H1 (cell line): ENCODE measurements around the gene DNASE2B.

Experiments
- CHD2 ChIP-seq: IDR thresholded peaks from 2 replicates; pipeline ENCODE4 v1.6.1; 2012; ENCODE audit warnings: low read length, improper control_type of control experiment
- SUZ12 ChIP-seq: fragments of 200-600 bp; sonication (generic); IDR thresholded peaks from 2 replicates; pipeline ENCODE4 v1.6.1; 2012; ENCODE audit warnings: mild to moderate bottlenecking, inconsistent platforms, low read length, moderate library complexity, mixed read lengths
- ZNF274 ChIP-seq: IDR thresholded peaks from 2 replicates; pipeline ENCODE4 v1.7.0; 2012; ENCODE audit warnings: low read length, borderline replicate concordance; ENCODE audit errors: extremely low read depth
- TF ChIP-seq, protein P1 (sequence below), 3 experiments: IDR thresholded peaks; 1 replicate in 2 of 3; 2 replicates in 1 of 3; pipeline versions ENCODE4 v1.5.1 to v1.6.1; 2011; ENCODE audit warnings: low read length in 3 of 3, mild to moderate bottlenecking in 3 of 3, inconsistent platforms in 2 of 3, low read depth in 1 of 3, moderate library complexity in 1 of 3; ENCODE audit not compliant: insufficient read depth in 1 of 3; ENCODE audit errors: control extremely low read depth in 1 of 3
- TF ChIP-seq, protein P2 (sequence below): IDR thresholded peaks from 2 replicates; pipeline ENCODE4 v1.6.1; 2011; ENCODE audit warnings: low read length, improper control_type of control experiment

DNA sequence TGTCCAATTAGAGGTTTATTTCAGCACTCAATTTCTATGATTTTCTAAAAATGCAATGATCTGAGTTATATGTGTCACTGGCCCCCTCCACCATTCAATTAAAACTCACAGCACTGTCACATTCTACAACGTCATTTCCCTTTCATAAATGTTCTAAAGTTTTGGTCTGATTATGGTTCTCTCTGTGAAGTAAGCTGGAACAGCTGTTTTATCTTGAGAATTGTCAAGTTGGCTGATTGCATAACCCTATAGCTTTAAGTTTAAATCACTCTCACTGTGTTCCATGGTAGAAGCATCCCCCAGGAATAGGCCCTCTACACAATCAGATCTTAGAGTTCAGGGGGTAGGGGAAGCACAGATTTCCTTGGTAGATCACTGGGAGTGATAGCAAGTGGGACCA, 41.4 kb upstream of the DNASE2B start:
- TF ChIP-seq SUZ12 (no peak), ZNF274 (no peak), CHD2 (no peak)
- TF ChIP-seq, protein P1, sequence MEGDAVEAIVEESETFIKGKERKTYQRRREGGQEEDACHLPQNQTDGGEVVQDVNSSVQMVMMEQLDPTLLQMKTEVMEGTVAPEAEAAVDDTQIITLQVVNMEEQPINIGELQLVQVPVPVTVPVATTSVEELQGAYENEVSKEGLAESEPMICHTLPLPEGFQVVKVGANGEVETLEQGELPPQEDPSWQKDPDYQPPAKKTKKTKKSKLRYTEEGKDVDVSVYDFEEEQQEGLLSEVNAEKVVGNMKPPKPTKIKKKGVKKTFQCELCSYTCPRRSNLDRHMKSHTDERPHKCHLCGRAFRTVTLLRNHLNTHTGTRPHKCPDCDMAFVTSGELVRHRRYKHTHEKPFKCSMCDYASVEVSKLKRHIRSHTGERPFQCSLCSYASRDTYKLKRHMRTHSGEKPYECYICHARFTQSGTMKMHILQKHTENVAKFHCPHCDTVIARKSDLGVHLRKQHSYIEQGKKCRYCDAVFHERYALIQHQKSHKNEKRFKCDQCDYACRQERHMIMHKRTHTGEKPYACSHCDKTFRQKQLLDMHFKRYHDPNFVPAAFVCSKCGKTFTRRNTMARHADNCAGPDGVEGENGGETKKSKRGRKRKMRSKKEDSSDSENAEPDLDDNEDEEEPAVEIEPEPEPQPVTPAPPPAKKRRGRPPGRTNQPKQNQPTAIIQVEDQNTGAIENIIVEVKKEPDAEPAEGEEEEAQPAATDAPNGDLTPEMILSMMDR (IDR thresholded peaks at IDR 0.05; ENCODE audit: control extremely low read depth in 1 of 3, insufficient read depth in 1 of 3, low read depth in 1 of 3, low read length in 3 of 3): no peak
- TF ChIP-seq, protein P2, sequence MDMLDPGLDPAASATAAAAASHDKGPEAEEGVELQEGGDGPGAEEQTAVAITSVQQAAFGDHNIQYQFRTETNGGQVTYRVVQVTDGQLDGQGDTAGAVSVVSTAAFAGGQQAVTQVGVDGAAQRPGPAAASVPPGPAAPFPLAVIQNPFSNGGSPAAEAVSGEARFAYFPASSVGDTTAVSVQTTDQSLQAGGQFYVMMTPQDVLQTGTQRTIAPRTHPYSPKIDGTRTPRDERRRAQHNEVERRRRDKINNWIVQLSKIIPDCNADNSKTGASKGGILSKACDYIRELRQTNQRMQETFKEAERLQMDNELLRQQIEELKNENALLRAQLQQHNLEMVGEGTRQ: no peak
